NCI-H2227 (cell line): ENCODE results near the gene TNRC6C.

Source experiments
- DNase-seq: peaks from one replicate; lab custom pipeline; 2025; ENCODE audit not compliant: unreplicated experiment; lab: John Stamatoyannopoulos, UW

Gene TNRC6C

GRCh38 chr17:78124081-78124835 is 165.8 kb downstream of the TNRC6C start:
- DNase-seq: no peak

- DNase-seq: no peak
These were observed 166.3 kb downstream of the TNRC6C start for GRCh38 chr17:78124836-78125137.

DNA sequence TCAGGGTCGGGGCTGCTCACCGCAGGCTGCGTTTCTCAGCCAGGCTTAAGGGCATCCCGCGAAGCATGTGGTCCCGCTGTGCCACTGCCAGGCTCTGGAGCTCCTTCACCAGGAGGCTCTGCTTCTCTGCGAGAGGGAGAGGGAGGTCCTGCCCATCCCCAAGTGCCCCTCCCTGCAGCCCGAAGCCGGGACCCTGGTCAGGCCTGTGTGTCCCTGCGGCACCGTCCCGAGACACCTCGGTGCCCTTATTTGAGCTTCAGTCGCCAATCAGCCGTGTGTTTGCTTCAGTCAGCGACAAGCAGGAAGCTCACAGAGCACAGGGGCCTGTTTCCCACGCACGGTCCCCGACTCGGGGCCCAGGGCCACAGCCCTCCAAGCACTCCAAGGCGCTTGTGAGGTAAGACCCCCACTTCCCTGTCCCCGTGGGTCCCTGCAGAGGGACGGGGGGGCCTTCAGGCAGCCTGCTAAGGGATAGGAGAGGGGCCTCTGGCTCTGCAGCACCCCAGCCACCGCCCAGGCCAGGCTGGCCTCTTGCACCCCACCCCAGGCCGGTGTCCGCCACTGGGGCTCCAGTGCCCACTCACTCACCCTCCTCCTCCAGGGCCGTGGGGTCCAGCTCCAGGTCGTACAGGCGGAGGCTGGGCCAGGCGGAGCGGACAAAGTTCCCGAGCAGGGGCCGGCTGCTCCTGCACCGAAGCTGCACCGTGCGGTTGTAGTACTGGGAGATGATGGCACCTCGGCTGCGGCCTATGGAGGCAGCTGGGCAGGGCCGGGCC is 166.8 kb downstream of the TNRC6C start:
- DNase-seq: no peak

- no peak for DNase-seq
These were observed 167.7 kb downstream of the TNRC6C start for GRCh38 chr17:78125976-78126894.

DNA sequence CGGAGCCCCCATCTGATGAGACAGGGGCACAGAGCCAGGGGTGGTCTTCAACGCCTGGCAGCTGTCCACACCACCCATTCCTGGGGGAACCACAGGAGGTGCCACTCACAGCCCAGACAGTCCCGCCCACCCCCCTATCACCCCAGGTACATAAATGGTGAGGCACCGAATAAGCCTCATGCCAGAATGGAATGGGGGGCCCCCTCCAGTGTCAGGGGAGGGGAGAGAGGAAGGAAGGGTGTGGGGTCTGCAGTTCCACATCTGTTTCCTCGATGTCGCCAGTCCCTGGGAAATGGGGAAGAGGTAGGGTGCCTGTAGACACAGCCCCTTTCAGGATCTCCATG is 168.4 kb downstream of the TNRC6C start:
- DNase-seq: no peak

GRCh38 chr17:78127239-78127887 is 168.9 kb downstream of the TNRC6C start:
- DNase-seq: no peak

DNA sequence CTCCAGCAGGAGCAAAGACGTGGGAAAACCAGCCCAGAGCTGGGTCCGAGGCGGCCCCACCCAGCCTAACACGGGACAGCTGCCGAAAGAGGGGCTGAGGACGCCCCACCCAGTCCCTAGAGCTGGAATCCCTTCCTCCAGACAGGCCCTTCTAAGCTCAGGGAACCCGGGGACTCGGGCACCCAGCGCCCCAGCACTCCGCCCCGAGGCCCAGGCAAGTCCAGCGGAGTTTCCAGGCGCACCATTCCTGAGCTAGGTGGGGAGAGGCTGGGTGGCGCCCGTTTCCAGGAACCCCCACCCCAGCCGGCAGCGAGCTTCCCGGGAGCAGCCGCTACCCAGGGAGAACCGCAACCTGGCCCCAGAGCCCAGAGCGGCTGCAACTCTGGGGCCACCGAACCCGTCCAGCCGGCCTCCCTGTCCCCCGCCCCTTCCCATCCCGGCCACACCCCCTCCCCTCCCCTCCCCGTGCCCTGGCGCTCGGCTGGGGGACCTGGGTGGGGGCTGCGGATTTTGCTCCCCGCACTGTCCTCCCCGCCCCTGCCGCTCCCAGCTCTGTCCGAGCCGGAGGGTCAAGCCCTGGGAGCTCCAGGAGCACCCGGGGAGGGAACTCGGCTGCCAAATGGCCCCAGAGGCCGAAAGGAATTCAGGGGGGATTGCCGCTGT is 169.5 kb downstream of the TNRC6C start:
- no peak for DNase-seq

DNA sequence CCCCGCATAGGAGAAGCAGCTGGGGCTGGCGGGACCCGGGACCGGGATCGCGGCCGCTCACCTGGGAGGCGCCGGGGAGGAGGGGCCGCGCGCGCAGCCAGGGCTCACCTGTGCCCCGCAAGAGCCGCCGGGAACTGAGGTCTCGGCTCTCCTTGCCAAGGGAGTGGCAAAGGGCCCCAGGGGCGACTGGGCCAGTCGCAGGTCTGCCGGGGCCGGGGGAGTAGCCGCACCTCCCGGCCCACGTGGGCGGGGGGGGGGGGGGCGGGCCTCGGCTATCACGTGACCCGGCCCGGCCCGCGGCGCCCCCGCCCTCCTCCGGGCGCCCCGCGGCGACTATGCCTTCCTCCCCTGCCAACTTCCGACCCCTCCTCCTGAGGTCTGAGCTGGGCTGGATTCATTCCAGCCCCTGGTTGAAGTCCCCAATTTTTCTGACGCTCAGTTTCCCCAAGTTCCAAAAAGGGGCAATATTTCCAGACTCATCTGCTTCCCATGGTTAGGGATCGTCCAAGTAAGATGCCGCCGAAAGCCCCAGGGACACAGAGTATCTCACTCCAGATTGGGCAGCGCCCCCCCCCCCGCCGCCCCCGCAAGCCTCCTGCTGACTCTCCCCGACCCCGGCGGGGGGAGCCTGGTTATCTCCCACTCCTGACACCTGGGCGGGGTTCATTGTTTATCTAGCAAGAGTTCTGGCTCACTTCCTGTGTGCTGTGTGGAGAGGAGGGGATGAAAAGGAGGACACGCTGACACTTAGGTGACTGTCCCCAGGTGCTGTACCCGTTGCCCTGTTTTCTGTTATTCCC is 170.2 kb downstream of the TNRC6C start, which contains the start of gene TMC6:
Gene TMC6 (minus strand): TSS at position 205 of the 800 bp plus-strand sequence. CDS start 1,923 bp downstream, outside the sequence.
- DNase-seq: peak; percentile 72

GRCh38 chr17:78129351-78130089 is 171.0 kb downstream of the TNRC6C start:
- DNase-seq: no peak

GRCh38 chr17:78130090-78130436 is 171.6 kb downstream of the TNRC6C start:
- DNase-seq: no peak

- no peak for DNase-seq
These were observed 172.1 kb downstream of the TNRC6C start, which contains the start of gene TMC8 for GRCh38 chr17:78130437-78131101. Gene TMC8, plus strand, starts transcription at chr17:78130771. Its CDS starts 818 bp downstream, at chr17:78131589.

DNA sequence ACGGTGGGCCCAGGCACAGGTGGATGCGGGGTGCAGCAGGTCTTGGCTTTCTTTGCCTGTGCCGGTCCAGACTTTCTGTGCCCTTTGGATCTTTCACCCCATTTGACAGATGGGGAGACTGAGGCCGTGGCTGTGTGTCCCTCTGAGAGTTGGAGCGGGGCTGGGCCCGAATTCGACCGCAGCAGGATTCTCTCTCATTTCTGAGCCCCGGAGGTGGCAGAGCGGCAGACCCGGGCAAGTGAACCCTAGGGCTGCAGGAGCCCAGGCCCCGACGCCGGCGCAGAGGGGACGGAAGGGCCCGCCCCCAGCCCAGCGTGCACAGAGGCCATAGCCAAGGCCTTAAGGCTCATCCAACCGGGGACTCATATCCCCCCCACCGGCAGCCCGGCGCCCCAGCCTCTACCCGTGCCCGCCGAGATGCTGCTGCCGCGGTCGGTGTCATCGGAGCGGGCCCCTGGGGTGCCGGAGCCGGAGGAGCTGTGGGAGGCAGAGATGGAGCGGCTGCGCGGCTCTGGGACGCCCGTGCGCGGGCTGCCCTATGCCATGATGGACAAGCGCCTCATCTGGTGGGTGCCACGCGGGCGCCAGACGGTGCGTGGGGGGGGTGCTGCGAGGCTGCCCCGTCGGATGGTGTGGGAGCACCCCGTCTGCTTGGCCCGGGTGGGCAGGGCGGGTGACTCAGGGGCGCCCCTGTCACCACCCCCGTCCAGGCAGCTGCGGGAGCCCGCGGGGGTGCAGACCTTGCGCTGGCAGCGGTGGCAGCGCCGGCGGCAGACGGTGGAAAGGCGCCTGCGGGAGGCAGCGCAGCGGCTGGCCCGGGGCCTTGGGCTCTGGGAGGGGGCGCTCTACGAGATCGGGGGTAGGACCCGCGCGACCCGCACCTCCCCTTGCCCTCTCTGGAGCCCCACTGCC is 172.9 kb downstream of the TNRC6C start:
- no peak for DNase-seq

GRCh38 chr17:78132084-78132676 is 173.7 kb downstream of the TNRC6C start:
- DNase-seq: no peak

GRCh38 chr17:78132767-78133178 is 174.3 kb downstream of the TNRC6C start:
- no peak for DNase-seq

DNA sequence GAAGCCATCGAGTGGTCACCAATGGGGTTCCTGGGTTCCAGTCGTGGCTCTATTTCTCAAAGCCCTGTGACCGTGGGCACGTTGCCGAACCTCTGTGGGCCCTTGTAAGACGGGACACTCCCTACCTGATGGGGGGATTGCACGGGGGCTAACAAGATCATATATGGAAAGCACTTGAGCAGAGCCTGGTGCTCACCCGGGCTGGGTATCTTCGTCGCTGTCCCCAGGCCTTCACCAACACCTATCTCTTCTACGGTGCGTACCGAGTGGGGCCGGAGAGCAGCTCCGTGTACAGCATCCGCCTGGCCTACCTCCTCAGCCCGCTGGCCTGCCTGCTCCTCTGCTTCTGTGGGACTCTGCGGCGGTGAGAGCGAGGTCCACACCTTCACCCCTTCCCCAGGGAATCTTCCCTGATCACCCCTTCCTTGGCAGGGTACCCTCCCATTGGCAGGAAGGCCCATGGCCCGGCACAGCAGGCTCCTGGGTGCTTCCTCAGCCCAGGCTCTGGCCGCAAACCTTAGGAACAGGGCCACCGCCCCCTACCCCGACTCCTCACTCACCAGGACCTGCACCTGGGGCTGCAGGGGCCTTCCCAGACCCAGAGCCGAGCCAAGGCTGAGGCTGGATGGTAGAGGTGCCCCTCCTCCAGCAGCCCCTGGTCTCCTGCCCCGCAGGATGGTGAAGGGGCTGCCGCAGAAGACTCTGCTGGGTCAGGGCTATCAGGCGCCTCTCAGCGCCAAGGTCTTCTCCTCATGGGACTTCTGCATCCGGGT is 174.9 kb downstream of the TNRC6C start:
- DNase-seq: no peak
